DND-41 (cell line): ENCODE data around the gene LMOD2.

Source experiments
- CTCF ChIP-seq: IDR thresholded peaks from 2 replicates; pipeline ENCODE4 v1.5.1; 2012; ENCODE audit warnings: borderline replicate concordance, low read length, moderate library complexity, mild to moderate bottlenecking; ENCODE audit not compliant: poor library complexity, severe bottlenecking; ENCODE audit errors: extremely low read depth
- EZH2 ChIP-seq: IDR thresholded peaks from 3 replicates; pipeline ENCODE4 v1.6.1; 2012; ENCODE audit warnings: borderline replicate concordance, low read depth, mild to moderate bottlenecking, moderate library complexity, low read length, inconsistent platforms; ENCODE audit not compliant: severe bottlenecking

DNA sequence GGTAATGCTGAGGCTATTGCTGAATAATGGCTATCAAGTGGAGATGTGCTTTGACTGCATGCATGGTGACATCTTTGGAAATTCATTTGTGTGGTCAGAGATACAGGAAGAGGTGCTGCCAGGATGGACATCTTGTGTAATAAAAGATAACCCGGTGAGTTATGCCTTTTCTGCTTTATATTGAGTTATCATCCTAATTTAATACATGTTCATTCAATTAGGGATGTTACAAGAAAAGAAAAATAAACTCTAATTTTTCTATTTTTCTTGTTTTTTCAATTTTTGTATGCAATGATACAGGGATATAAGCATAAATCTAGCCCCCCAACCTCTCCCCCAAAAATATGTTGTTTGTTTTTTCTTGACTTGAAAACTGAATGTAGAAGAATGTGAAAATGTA, 26.4 kb upstream of the LMOD2 start:
- TF ChIP-seq EZH2 (no peak), CTCF (no peak)
